Measurements from ENCODE around the gene YRDC.

The YRDC gene

DNA sequence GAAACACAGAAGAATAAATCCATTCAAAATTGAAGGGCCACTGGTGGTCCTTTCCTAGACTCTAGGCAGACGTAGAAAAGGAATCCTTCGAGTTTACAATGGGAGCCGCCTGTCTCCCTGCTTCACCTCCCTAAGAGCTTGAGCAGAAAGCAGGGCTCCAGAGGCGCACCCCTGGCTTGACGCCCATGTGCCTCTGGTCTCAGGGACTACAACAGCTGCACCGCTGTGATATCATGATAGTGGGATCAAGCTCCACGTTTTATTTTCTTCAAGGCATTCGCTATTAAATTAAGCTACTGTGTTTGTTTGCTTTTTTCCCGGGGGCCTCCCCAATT lies 821 bp downstream of the YRDC start:
- TF ChIP-seq, protein P1, sequence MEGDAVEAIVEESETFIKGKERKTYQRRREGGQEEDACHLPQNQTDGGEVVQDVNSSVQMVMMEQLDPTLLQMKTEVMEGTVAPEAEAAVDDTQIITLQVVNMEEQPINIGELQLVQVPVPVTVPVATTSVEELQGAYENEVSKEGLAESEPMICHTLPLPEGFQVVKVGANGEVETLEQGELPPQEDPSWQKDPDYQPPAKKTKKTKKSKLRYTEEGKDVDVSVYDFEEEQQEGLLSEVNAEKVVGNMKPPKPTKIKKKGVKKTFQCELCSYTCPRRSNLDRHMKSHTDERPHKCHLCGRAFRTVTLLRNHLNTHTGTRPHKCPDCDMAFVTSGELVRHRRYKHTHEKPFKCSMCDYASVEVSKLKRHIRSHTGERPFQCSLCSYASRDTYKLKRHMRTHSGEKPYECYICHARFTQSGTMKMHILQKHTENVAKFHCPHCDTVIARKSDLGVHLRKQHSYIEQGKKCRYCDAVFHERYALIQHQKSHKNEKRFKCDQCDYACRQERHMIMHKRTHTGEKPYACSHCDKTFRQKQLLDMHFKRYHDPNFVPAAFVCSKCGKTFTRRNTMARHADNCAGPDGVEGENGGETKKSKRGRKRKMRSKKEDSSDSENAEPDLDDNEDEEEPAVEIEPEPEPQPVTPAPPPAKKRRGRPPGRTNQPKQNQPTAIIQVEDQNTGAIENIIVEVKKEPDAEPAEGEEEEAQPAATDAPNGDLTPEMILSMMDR (IDR thresholded peaks at IDR 0.05) = no peak

- TF ChIP-seq, protein P1 (IDR thresholded peaks at IDR 0.05) = no peak
These were observed 5.6 kb downstream of the YRDC start for GRCh38 chr1:37802439-37802838.

- TF ChIP-seq, protein P1 (IDR thresholded peaks at IDR 0.05) = no peak
These were observed 10.2 kb downstream of the YRDC start for GRCh38 chr1:37797750-37798345.

DNA sequence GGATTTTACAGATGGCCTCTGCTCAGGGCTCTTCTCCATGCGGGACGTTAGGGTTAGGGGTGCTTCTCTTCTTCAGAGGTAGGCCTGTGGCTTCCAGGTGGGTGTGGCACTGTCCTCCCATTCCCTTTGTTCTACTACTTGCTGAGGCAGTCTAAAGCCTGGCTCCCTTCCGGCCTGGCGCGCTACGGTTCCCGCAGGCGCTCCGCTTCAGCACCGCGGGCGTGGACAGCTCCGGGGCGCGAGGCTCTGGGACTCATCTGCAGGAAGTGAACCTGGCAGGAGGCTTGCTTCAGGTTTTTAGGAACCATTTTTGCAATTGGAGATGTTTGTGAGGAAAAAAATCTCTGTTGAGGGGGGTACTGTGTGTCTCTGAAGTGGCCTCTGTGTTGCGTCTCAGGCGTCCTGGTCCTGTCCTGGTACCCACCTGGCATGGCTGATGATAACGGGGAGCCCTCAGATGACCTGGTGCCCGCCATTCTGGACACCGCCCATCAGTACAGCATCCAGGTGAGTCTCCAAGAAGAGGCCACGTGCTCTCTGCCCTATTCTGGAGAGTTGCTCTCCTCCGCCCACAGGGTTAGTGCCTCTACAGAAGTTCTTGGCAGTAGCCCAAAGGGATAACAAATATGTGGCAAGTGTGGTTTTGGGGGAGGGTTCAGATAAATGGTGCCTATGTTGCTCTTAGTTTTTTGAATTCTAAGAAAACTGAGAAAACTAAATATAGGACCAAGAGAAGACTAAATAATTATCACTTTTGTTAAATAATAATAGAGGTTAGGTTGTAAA lies 12.5 kb downstream of the YRDC start:
- TF ChIP-seq, protein P1 (IDR thresholded peaks at IDR 0.05) = no peak

DNA sequence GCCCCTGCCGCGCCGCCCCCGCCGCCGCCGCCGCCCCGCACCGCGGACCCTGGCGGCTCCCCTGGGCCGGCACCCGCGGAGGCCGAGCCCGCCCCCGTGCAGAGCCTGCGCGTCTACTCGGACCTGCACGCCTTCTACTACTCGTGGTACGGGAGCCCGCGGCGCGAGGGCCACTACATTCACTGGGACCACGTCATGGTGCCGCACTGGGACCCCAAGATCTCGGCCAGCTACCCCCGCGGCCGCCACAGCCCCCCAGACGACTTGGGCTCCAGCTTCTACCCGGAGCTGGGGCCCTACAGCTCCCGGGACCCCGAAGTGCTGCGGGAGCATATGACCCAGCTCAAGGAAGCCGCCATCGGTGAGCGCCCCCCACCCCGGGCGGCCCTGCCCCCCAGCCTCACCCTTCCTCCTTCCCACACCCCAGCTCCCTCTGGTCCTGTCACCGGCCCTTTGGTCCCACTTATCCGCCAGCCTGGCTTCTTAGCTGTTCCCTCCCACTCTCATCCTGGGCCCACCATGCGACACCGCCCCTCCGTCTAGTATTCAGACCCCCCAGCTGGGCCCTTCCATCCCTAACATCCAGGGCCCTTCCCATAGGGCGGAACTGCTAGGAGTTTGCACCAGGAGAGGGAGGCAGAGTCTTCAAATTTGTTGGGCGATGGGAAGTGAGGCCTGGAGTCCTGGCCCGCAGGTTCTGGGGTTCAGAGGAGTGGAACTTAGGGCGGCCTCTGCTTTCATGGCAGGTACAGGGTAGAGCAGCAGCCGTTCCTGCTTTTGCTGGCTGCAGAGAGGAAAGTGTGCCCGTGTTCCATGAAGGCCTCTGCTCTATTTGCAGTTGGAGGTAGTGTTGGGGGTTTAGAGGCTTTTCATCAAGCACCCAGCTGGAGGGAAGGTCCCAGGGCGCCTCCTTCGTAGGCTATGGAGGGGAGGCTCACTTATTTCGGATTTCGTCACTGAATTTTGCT lies 13.4 kb downstream of the YRDC start:
- TF ChIP-seq, protein P1 (IDR thresholded peaks at IDR 0.05) = no peak

GRCh38 chr1:37793773-37794371 lies 14.1 kb downstream of the YRDC start, which contains the start of gene MANEAL:
TSS of gene MANEAL (plus strand) at chr1:37793847. CDS start at chr1:37794183, 336 bp downstream.
- TF ChIP-seq, protein P1 (IDR thresholded peaks at IDR 0.05) = no peak
